Keratinocyte (primary cell): Measurements from ENCODE around the gene GMPS. TPM values are rescaled to one million over a fixed set of nuclear protein-coding genes. Genes with fewer than 3 reads are reported as not detected.

ENCODE experiments used
- DNase-seq: peaks from one replicate; pipeline ENCODE4 v3.0.0-alpha.2; 2011; ENCODE audit warnings: low read depth, missing footprints, low spot score
- FAIRE-seq: peaks from 2 replicates; lab custom pipeline; 2011; peaks lifted over from hg19 to GRCh38; lab: Jason Lieb, UNC
- H2AFZ ChIP-seq: 2 replicates; pipeline ENCODE4 v1.6.0; 2012; ENCODE audit warnings: low read length, control low read depth, inconsistent platforms; ENCODE audit not compliant: control insufficient read depth
- H3K27ac ChIP-seq: 2 replicates; pipeline ENCODE4 v1.5.1; 2011; ENCODE audit warnings: low read length; ENCODE audit not compliant: control insufficient read depth, insufficient read depth
- H3K27me3 ChIP-seq: 3 replicates; pipeline ENCODE4 v1.6.0; 2011; ENCODE audit warnings: low read length; ENCODE audit not compliant: control insufficient read depth, insufficient read depth; ENCODE audit errors: extremely low read depth
- H3K36me3 ChIP-seq, 2 experiments: 2 replicates in 1 of 2; 3 replicates in 1 of 2; pipeline ENCODE4 v1.5.1; 2011; ENCODE audit warnings: low read length in 2 of 2, mild to moderate bottlenecking in 1 of 2; ENCODE audit not compliant: control insufficient read depth in 2 of 2, insufficient read depth in 2 of 2; ENCODE audit errors: extremely low read depth in 1 of 2
- H3K4me1 ChIP-seq: 3 replicates; pipeline ENCODE4 v1.5.1; 2011; ENCODE audit warnings: low read length; ENCODE audit not compliant: control insufficient read depth, insufficient read depth; ENCODE audit errors: extremely low read depth
- H3K4me2 ChIP-seq: 3 replicates; pipeline ENCODE4 v1.6.0; 2011; ENCODE audit warnings: low read depth, low read length; ENCODE audit not compliant: control insufficient read depth, insufficient read depth; ENCODE audit errors: extremely low read depth
- H3K4me3 ChIP-seq, 3 experiments: fragments of 200-600 bp in 1 of 3; sonication (generic) in 1 of 3; 2 replicates in 2 of 3; 3 replicates in 1 of 3; pipeline ENCODE4 v1.5.1; 2011 to 2016; ENCODE audit warnings: low read length in 3 of 3, mild to moderate bottlenecking in 3 of 3, control low read depth in 2 of 3, inconsistent platforms in 1 of 3, low read depth in 1 of 3, mixed read lengths in 1 of 3, mixed run types in 1 of 3, moderate library complexity in 1 of 3; ENCODE audit not compliant: control insufficient read depth in 2 of 3, insufficient read depth in 2 of 3; ENCODE audit errors: extremely low read depth in 1 of 3
- H3K79me2 ChIP-seq: 2 replicates; pipeline ENCODE4 v1.6.0; 2012; ENCODE audit warnings: low read length; ENCODE audit not compliant: control insufficient read depth, insufficient read depth
- H3K9ac ChIP-seq: 3 replicates; pipeline ENCODE4 v1.6.0; 2011; ENCODE audit warnings: low read length; ENCODE audit not compliant: control insufficient read depth, insufficient read depth; ENCODE audit errors: extremely low read depth
- H3K9me1 ChIP-seq: 3 replicates; pipeline ENCODE4 v1.6.0; 2011; ENCODE audit warnings: low read length; ENCODE audit not compliant: control insufficient read depth, insufficient read depth; ENCODE audit errors: extremely low read depth
- H3K9me3 ChIP-seq: 2 replicates; pipeline ENCODE4 v1.5.1; 2012; ENCODE audit warnings: low read depth, low read length; ENCODE audit not compliant: control insufficient read depth
- H4K20me1 ChIP-seq: 3 replicates; pipeline ENCODE4 v1.6.0; 2011; ENCODE audit warnings: low read length; ENCODE audit not compliant: control insufficient read depth, insufficient read depth; ENCODE audit errors: extremely low read depth
- EZH2 ChIP-seq: IDR thresholded peaks from one replicate; pipeline ENCODE4 v1.6.1; 2012; ENCODE audit warnings: inconsistent platforms, mild to moderate bottlenecking, low read length, moderate library complexity
- dilution Hi-C: fragments of 300-500 bp; cut with MboI; formaldehyde crosslinking; loops from one replicate; pipeline ENCODE4 v1.7.0; 2020; ENCODE audit warnings: low sequenced_read_pairs; ENCODE audit not compliant: extremely low pct_ligation_motif_present
- polyA plus RNA-seq, 5 experiments: library from polyadenylated mRNA; depleted of rRNA in 3 of 5; stranded (reverse) in 3 of 5; stranded (forward) in 1 of 5; unstranded in 1 of 5; fragments of >200 nt; gene quantifications; 1 replicate in 1 of 5; 2 replicates in 3 of 5; 3 replicates in 1 of 5; pipeline versions ENCODE4 v1.2.1 to v1.2.3, GENCODE V29; 2011 to 2012; ENCODE audit warnings: missing spikeins in 2 of 5, low read depth in 1 of 5, low replicate concordance in 1 of 5
- TF ChIP-seq, protein P1 (sequence below), 3 experiments: IDR thresholded peaks in 1 of 3; conservative IDR thresholded peaks in 1 of 3; optimal IDR thresholded peaks in 1 of 3; 2 replicates in 2 of 3; 3 replicates in 1 of 3; pipeline versions ENCODE3 to v1.5.1; 2011; ENCODE audit warnings: low read length in 3 of 3, mild to moderate bottlenecking in 3 of 3, moderate library complexity in 2 of 3, control low read depth in 1 of 3, inconsistent platforms in 1 of 3; ENCODE audit not compliant: insufficient read depth in 2 of 3; ENCODE audit errors: extremely low read depth in 1 of 3

Gene GMPS
- polyA plus RNA-seq, 1 donor (not counting 4 experiments of a cell fraction or from before 2014, with no cell fraction given), result 51.8 TPM

DNA sequence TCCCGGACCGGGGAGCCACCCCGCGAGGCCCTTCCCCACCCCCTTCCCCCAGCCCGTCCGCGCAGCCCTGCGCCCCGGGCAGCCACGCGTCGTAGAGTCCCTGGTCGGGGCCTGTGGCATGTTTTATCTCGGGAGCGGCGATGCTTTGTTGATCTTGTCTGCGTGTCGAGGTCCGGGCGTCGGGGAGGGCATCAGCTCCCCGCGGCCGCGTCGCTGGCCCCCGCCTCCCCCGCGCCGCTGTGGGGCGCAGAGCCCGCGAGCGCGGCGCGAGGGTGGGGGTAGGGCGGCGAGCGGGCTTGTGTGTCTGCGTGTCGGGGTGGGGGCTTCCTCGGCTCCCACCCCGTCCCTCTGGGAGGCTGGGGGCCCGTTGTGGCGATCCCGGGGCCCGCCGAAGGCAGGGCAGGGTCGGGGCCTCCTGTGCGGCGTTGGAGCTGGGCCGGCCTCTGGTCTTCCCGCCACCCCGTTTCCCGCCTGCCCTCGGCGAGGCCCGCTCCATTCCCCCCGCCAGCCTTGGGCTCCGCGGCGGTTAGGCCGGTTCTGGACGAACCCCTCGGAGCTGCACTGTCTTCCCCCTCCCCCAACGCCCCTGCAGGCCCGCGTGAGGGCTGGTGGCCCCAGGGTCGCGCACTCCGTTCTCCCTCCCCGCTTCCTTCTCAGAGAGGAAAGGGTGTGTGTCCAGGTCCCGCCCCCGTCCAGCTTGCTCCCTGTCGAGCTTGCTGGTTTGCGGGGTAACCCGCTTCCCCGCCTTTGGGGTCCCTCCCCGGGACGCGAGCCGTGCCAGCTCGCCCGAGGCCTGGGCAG is 695 bp downstream of the GMPS start:
- Histone ChIP-seq H3K9me3 (no peaks in the 10 kb centered on the region), H3K27me3 (no peaks in the 10 kb centered on the region), H2AFZ (peak overlapping the region; percentile 84), H3K9me1 (no peaks in the 10 kb centered on the region), H3K36me3 (no peaks in the 10 kb centered on the region), H3K27ac (peak overlapping the region; percentile 76), H3K4me3 (peak overlapping the region; percentile 94 to 99 (median 95)), H4K20me1 (no peaks in the 10 kb centered on the region), H3K4me2 (peak overlapping the region; percentile 99), H3K79me2 (peaks cover 56% of the 10 kb centered on the region), H3K4me1 (peaks cover 12% of the 10 kb centered on the region), H3K9ac (peak overlapping the region; percentile 87)
- no peak for DNase-seq
- dilution Hi-C loops, result no loop called here
- no peak for TF ChIP-seq EZH2
- TF ChIP-seq, protein P1, sequence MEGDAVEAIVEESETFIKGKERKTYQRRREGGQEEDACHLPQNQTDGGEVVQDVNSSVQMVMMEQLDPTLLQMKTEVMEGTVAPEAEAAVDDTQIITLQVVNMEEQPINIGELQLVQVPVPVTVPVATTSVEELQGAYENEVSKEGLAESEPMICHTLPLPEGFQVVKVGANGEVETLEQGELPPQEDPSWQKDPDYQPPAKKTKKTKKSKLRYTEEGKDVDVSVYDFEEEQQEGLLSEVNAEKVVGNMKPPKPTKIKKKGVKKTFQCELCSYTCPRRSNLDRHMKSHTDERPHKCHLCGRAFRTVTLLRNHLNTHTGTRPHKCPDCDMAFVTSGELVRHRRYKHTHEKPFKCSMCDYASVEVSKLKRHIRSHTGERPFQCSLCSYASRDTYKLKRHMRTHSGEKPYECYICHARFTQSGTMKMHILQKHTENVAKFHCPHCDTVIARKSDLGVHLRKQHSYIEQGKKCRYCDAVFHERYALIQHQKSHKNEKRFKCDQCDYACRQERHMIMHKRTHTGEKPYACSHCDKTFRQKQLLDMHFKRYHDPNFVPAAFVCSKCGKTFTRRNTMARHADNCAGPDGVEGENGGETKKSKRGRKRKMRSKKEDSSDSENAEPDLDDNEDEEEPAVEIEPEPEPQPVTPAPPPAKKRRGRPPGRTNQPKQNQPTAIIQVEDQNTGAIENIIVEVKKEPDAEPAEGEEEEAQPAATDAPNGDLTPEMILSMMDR (optimal IDR thresholded peaks at IDR 0.05 in 1 of 3, IDR thresholded peaks at IDR 0.05 in 1 of 3, conservative IDR thresholded peaks at IDR 0.05 in 1 of 3; ENCODE audit: extremely low read depth in 1 of 3, insufficient read depth in 2 of 3, low read length in 3 of 3), result no peak
- no peak for FAIRE-seq

DNA sequence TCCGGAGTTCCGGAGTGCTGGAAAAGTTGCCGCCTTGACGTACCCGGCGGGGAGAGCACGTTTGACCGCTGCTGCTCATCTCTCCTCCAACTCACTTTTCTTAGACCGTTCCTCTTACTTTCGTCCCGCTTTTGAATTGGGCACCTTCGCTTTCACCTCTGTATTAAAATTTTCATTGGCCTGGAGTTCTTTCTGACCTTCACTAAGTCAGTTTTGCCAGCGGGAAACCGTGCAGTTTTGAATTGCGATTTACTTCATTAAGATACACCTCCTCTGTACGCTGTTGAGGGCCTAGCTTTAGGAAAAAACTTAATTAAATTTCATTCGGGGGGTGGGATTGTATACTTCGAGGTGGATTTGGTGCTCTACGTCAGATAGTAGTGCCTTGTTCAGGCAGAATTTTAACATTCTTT is 1.3 kb downstream of the GMPS start:
- Histone ChIP-seq H3K9ac (peak overlapping the region; percentile 87), H3K9me3 (no peaks in the 10 kb centered on the region), H3K4me3 (peak overlapping the region; percentile 94 to 99 (median 95)), H3K4me2 (peak overlapping the region; percentile 99), H3K36me3 (no peaks in the 10 kb centered on the region), H3K79me2 (peaks cover 62% of the 10 kb centered on the region), H2AFZ (peak overlapping the region; percentile 84), H3K4me1 (peaks cover 12% of the 10 kb centered on the region), H3K27ac (peak overlapping the region; percentile 76), H3K9me1 (no peaks in the 10 kb centered on the region), H4K20me1 (no peaks in the 10 kb centered on the region), H3K27me3 (no peaks in the 10 kb centered on the region)
- dilution Hi-C loops, result no loop called here
- DNase-seq, result no peak
- no peak for FAIRE-seq
- TF ChIP-seq, protein P1 (optimal IDR thresholded peaks at IDR 0.05 in 1 of 3, IDR thresholded peaks at IDR 0.05 in 1 of 3, conservative IDR thresholded peaks at IDR 0.05 in 1 of 3; ENCODE audit: extremely low read depth in 1 of 3, insufficient read depth in 2 of 3, low read length in 3 of 3), result no peak
- TF ChIP-seq EZH2, result no peak
